Gastroesophageal sphincter (tissue), 4 donors: Measurements from ENCODE around the gene WDR27. TPM values are rescaled to one million over a fixed set of nuclear protein-coding genes. Genes with fewer than 3 reads are reported as not detected.

Source experiments
- ATAC-seq: fragments of 150-250 bp; one replicate; pipeline ENCODE4 v1.9.1; 2016; ENCODE audit warnings: mild to moderate bottlenecking, moderate library complexity
- H3K27ac ChIP-seq, 4 donors: fragments of 200-600 bp; sonication (generic) in 3 of 4; 1 replicate in 3 of 4; 2 replicates in 1 of 4; pipeline ENCODE4 v1.5.1; 2016 to 2019
- H3K27me3 ChIP-seq: fragments of 200-600 bp; sonication (generic); one replicate; pipeline ENCODE4 v1.5.1; 2019
- H3K36me3 ChIP-seq, 2 donors: fragments of 200-600 bp; sonication (generic); one replicate each; pipeline ENCODE4 v1.5.1; 2019; ENCODE audit warnings: control low read depth in 1 of 2
- H3K4me1 ChIP-seq, 3 donors: fragments of 200-600 bp; sonication (generic); 1 replicate in 2 of 3; 2 replicates in 1 of 3; pipeline ENCODE4 v1.5.1; 2016 to 2019; ENCODE audit warnings: control low read depth in 2 of 3
- H3K4me3 ChIP-seq, 2 donors: fragments of 200-600 bp; sonication (generic); one replicate each; pipeline ENCODE4 v1.5.1; 2019; ENCODE audit warnings: mild to moderate bottlenecking in 1 of 2, moderate library complexity in 1 of 2
- H3K9me3 ChIP-seq, 3 donors: fragments of 200-600 bp; sonication (generic); one replicate each; pipeline ENCODE4 v1.5.1; 2017 to 2019; ENCODE audit warnings: control low read depth in 2 of 3
- EP300 ChIP-seq: sonication (generic); formaldehyde crosslinking; IDR thresholded peaks from one replicate; pipeline ENCODE4 v1.6.1; 2017; ENCODE audit warnings: antibody characterized with exemption, mild to moderate bottlenecking
- POLR2A ChIP-seq, 2 donors: fragments of 450-650 bp; IDR thresholded peaks; one replicate each; pipeline ENCODE4 v1.6.1; 2017; ENCODE audit warnings: antibody characterized with exemption in 2 of 2, mild to moderate bottlenecking in 2 of 2, moderate library complexity in 1 of 2
- POLR2AphosphoS5 ChIP-seq: sonication (generic); formaldehyde crosslinking; IDR thresholded peaks from one replicate; pipeline ENCODE4 v1.6.1; 2017; ENCODE audit warnings: antibody characterized with exemption
- WGBS, 2 donors: methylation state at CpG; one replicate each; pipeline ENCODE4 v1.1.5; 2018; ENCODE audit warnings: low coverage in 1 of 2; 5-methylcytosine and 5-hydroxymethylcytosine counted together
- total RNA-seq, 4 donors: library from RNA; depleted of rRNA; stranded (reverse); fragments of >200 nt; gene quantifications; one replicate each; pipeline ENCODE4 v1.1.0, GENCODE V29; 2016
- TF ChIP-seq, protein P1 (sequence below), 4 experiments: fragments of 200-600 bp in 2 of 4; fragments of 450-650 bp in 2 of 4; sonication (generic) in 1 of 4; IDR thresholded peaks; one replicate each; pipeline ENCODE4 v1.5.1; 2017 to 2019; ENCODE audit warnings: antibody characterized with exemption in 4 of 4, mild to moderate bottlenecking in 2 of 4, moderate library complexity in 2 of 4

The WDR27 gene
- total RNA-seq, 4 donors from 2014 or later, result 10.0 to 35.0 (median 20.7) TPM

DNA sequence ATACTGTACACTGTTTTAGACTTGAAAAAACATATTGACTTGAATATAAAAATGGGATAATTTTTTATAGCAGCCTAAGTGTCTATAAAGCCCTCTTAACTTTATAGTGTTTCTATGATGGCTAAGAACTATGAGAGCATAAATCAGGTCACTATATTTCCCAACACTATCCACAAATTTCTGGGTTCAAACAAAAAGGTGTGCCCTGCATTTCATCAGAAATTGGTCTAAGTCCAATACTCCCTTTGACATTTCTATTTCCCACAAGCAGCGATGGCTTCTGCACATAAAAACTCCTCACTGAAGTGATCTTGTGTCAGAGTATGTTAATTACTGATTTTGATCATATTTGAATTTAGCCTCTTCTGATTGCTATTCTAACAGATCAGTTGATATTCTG is 143.9 kb downstream of the WDR27 start:
- 64 to 80% methylated on average over 1 of the region's 1 CpG for WGBS, 2 donors

GRCh38 chr6:169556758-169557548 is 144.9 kb downstream of the WDR27 start:
- Histone ChIP-seq H3K36me3 (peaks cover 0 to 24% of the 10 kb centered on the region in 2 donors), H3K27ac (no peak overlapping the region), H3K27me3 (no peaks in the 10 kb centered on the region), H3K4me1 (no peaks in the 10 kb centered on the region), H3K4me3 (no peak overlapping the region), H3K9me3 (peaks cover 0 to 2% (median 0%) of the 10 kb centered on the region in 3 donors)
- TF ChIP-seq EP300 (no peak), POLR2AphosphoS5 (no peak), POLR2A (IDR thresholded peaks at IDR 0.05) (no peak)
- ATAC-seq, result no peak
- 96 to 98% methylated on average over 6 to 13 of the region's 13 CpGs for WGBS, 2 donors

More for the DNA sequence above, 143.9 kb downstream of the WDR27 start:
- Histone ChIP-seq H3K27me3 (no peaks in the 10 kb centered on the region), H3K9me3 (peaks cover 0 to 8% (median 0%) of the 10 kb centered on the region in 3 donors), H3K4me1 (no peaks in the 10 kb centered on the region), H3K36me3 (peaks cover 0 to 26% of the 10 kb centered on the region in 2 donors), H3K27ac (no peak overlapping the region), H3K4me3 (no peak overlapping the region)
- TF ChIP-seq POLR2AphosphoS5, result no peak
- TF ChIP-seq EP300, result no peak
- TF ChIP-seq POLR2A (IDR thresholded peaks at IDR 0.05), result no peak
- TF ChIP-seq, protein P1, sequence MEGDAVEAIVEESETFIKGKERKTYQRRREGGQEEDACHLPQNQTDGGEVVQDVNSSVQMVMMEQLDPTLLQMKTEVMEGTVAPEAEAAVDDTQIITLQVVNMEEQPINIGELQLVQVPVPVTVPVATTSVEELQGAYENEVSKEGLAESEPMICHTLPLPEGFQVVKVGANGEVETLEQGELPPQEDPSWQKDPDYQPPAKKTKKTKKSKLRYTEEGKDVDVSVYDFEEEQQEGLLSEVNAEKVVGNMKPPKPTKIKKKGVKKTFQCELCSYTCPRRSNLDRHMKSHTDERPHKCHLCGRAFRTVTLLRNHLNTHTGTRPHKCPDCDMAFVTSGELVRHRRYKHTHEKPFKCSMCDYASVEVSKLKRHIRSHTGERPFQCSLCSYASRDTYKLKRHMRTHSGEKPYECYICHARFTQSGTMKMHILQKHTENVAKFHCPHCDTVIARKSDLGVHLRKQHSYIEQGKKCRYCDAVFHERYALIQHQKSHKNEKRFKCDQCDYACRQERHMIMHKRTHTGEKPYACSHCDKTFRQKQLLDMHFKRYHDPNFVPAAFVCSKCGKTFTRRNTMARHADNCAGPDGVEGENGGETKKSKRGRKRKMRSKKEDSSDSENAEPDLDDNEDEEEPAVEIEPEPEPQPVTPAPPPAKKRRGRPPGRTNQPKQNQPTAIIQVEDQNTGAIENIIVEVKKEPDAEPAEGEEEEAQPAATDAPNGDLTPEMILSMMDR (IDR thresholded peaks at IDR 0.05), result no peak
- ATAC-seq, result no peak

- Histone ChIP-seq H3K27me3 (no peaks in the 10 kb centered on the region), H3K4me3 (no peak overlapping the region), H3K9me3 (no peaks in the 10 kb centered on the region), H3K4me1 (no peaks in the 10 kb centered on the region), H3K27ac (no peak overlapping the region), H3K36me3 (peaks cover 0 to 24% of the 10 kb centered on the region in 2 donors)
- no peak for ATAC-seq
- TF ChIP-seq POLR2AphosphoS5, result no peak
- no peak for TF ChIP-seq POLR2A (IDR thresholded peaks at IDR 0.05)
- TF ChIP-seq, protein P1 (IDR thresholded peaks at IDR 0.05), result no peak
- TF ChIP-seq EP300, result no peak
- WGBS, 2 donors, result 88 to 100% methylated on average over 2 of the region's 5 CpGs
Measured at GRCh38 chr6:169555971-169556617, 145.7 kb downstream of the WDR27 start.

DNA sequence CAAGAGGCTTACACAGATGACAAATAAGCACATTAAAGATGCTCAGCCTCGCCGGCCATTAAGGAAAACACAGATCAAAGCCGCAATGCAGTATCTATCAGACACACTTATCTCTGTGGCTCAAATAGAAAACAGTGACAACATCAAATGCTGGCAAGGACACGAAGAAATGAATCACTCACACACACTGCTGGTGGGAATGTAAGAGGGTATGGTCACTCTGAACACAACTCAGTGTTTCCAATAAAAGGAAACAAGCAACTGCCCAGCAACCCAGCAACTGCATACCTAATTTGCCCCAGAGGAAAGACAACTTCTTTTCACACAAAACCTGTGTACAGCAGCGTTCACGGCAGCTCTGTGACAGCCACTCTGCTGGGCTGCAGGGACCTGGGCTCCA is 155.8 kb downstream of the WDR27 start:
- WGBS, 2 donors, result 81 to 90% methylated on average over 5 to 6 of the region's 6 CpGs
- Histone ChIP-seq H3K9me3 (peaks cover 0 to 14% (median 0%) of the 10 kb centered on the region in 3 donors), H3K4me3 (no peak overlapping the region), H3K27me3 (no peaks in the 10 kb centered on the region), H3K36me3 (no peaks in the 10 kb centered on the region), H3K27ac (no peak overlapping the region), H3K4me1 (no peaks in the 10 kb centered on the region)
- no peak for ATAC-seq
- TF ChIP-seq, protein P1 (IDR thresholded peaks at IDR 0.05), result no peak
- no peak for TF ChIP-seq POLR2AphosphoS5
- no peak for TF ChIP-seq EP300
- no peak for TF ChIP-seq POLR2A (IDR thresholded peaks at IDR 0.05)

DNA sequence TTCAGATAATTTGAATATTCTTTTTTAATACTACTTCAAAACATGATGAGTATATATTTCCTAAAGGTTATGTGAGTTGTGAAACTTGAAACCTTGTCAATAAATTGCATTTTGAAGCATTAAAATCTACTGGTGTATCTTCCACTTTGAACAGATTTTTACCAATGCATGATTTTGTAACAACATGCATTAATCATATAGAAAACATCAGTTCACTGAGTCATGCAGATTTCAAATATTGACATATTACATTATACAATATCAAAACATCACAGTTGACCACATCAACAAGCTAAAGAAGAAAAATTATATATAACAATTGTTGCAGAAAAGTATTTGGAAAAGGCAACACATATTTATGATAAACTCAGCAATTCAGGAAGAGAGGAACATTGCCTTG is 158.1 kb downstream of the WDR27 start:
- Histone ChIP-seq H3K36me3 (no peaks in the 10 kb centered on the region), H3K4me1 (no peaks in the 10 kb centered on the region), H3K9me3 (peaks cover 0 to 14% (median 0%) of the 10 kb centered on the region in 3 donors), H3K4me3 (no peak overlapping the region), H3K27ac (no peak overlapping the region), H3K27me3 (no peaks in the 10 kb centered on the region)
- no peak for TF ChIP-seq POLR2A (IDR thresholded peaks at IDR 0.05)
- TF ChIP-seq EP300, result no peak
- TF ChIP-seq, protein P1 (IDR thresholded peaks at IDR 0.05), result no peak
- TF ChIP-seq POLR2AphosphoS5, result no peak
- ATAC-seq, result no peak
